Upper lobe of left lung (tissue), 6 donors: ENCODE data around the gene ZSWIM8. TPM values are rescaled to one million over a fixed set of nuclear protein-coding genes. Genes with fewer than 3 reads are reported as not detected.

ENCODE experiments used
- ATAC-seq, 2 donors: fragments of 200-7000 bp; cut with Tn5 transposase; one replicate each; pipeline ENCODE4 v1.9.1; 2022; ENCODE audit warnings: mild to moderate bottlenecking in 2 of 2, moderate library complexity in 2 of 2; ENCODE audit not compliant: low FRiP score in 2 of 2
- DNase-seq, 2 donors: peaks; one replicate each; pipeline ENCODE4 v3.0.0-alpha.2; 2019 to 2020
- H3K27ac ChIP-seq, 4 donors: fragments of 200-600 bp; sonication (generic); one replicate each; pipeline ENCODE4 v1.5.1; 2016 to 2019
- H3K27me3 ChIP-seq, 4 donors: fragments of 200-600 bp; sonication (generic); one replicate each; pipeline ENCODE4 v1.5.1; 2017 to 2019
- H3K36me3 ChIP-seq, 4 donors: fragments of 200-600 bp; sonication (generic); one replicate each; pipeline ENCODE4 v1.5.1; 2016 to 2019
- H3K4me1 ChIP-seq, 4 donors: fragments of 200-600 bp; sonication (generic); one replicate each; pipeline ENCODE4 v1.5.1; 2018 to 2019
- H3K4me3 ChIP-seq, 4 donors: fragments of 200-600 bp; sonication (generic); one replicate each; pipeline ENCODE4 v1.5.1; 2017 to 2019; ENCODE audit warnings: mild to moderate bottlenecking in 2 of 4, moderate library complexity in 1 of 4
- H3K9me3 ChIP-seq, 4 donors: fragments of 200-600 bp; sonication (generic); one replicate each; pipeline ENCODE4 v1.5.1; 2018 to 2019
- CTCF ChIP-seq, 6 experiments: fragments of 450-650 bp in 4 of 6; fragments of 200-600 bp in 2 of 6; sonication (generic) in 2 of 6; IDR thresholded peaks; one replicate each; pipeline ENCODE4 v1.5.1; 2016 to 2019; ENCODE audit warnings: antibody characterized with exemption in 6 of 6
- EP300 ChIP-seq, 4 donors: sonication (generic); formaldehyde crosslinking; IDR thresholded peaks; one replicate each; pipeline ENCODE4 v1.5.1; 2017; ENCODE audit warnings: antibody characterized with exemption in 4 of 4, control low read depth in 2 of 4
- POLR2A ChIP-seq, 4 donors: fragments of 450-650 bp; IDR thresholded peaks; one replicate each; pipeline ENCODE4 v1.5.1; 2016 to 2017; ENCODE audit warnings: antibody characterized with exemption in 4 of 4, mild to moderate bottlenecking in 2 of 4
- POLR2AphosphoS5 ChIP-seq, 2 donors: sonication (generic); formaldehyde crosslinking; IDR thresholded peaks; one replicate each; pipeline ENCODE4 v1.5.1; 2017; ENCODE audit warnings: antibody characterized with exemption in 2 of 2
- WGBS, 2 donors: methylation state at CpG; one replicate each; pipeline ENCODE4 v1.1.5; 2017 to 2018; 5-methylcytosine and 5-hydroxymethylcytosine counted together
- total RNA-seq, 6 donors: library from RNA; depleted of rRNA in 4 of 6; stranded (reverse); fragments of >200 nt in 4 of 6; gene quantifications; one replicate each; pipeline versions ENCODE4 v1.1.0 to v1.2.1, GENCODE V29; 2016 to 2021
- donor health status: DM: no; HTN: no; CAD: no; lungs with moderate emphysema.
- donor health status: DM: no; HTN: yes; CAD: no; lungs with severe emphysema.

Gene ZSWIM8
- total RNA-seq, 6 donors from 2014 or later, result 54.9 to 202 (median 109) TPM

GRCh38 chr10:73763343-73763742 lies 22.1 kb upstream of the ZSWIM8 start:
- ATAC-seq (no peak), DNase-seq (no peak)
- H3K9me3 ChIP-seq, result no peaks in the 10 kb centered on the region
- 41 to 76% methylated on average over 2 of the region's 2 CpGs for WGBS, 2 donors
- H3K36me3 ChIP-seq, result peaks cover 49 to 97% (median 87%) of the 10 kb centered on the region in 4 donors
- no peak overlapping the region for H3K27ac ChIP-seq
- peaks cover 3 to 16% (median 10%) of the 10 kb centered on the region in 4 donors for H3K4me1 ChIP-seq
- TF ChIP-seq CTCF (IDR thresholded peaks at IDR 0.05), result no peak
- no peak for TF ChIP-seq POLR2A (IDR thresholded peaks at IDR 0.05)
- no peak for TF ChIP-seq EP300 (IDR thresholded peaks at IDR 0.05)
- no peak for TF ChIP-seq POLR2AphosphoS5 (IDR thresholded peaks at IDR 0.05)
- no peaks in the 10 kb centered on the region for H3K27me3 ChIP-seq
- H3K4me3 ChIP-seq, result no peak overlapping the region

- no peak for DNase-seq
- H3K4me3 ChIP-seq, result no peak overlapping the region
- H3K9me3 ChIP-seq, result no peaks in the 10 kb centered on the region
- H3K27me3 ChIP-seq, result no peaks in the 10 kb centered on the region
- peaks cover 63 to 100% (median 97%) of the 10 kb centered on the region in 4 donors for H3K36me3 ChIP-seq
- TF ChIP-seq POLR2A (IDR thresholded peaks at IDR 0.05), result no peak
- TF ChIP-seq EP300 (IDR thresholded peaks at IDR 0.05), result no peak
- no peak for TF ChIP-seq POLR2AphosphoS5 (IDR thresholded peaks at IDR 0.05)
- no peak for TF ChIP-seq CTCF (IDR thresholded peaks at IDR 0.05)
- H3K4me1 ChIP-seq, result peaks cover 1 to 9% (median 3%) of the 10 kb centered on the region in 4 donors
- 91 to 92% methylated on average over 6 of the region's 6 CpGs for WGBS, 2 donors
- no peak overlapping the region for H3K27ac ChIP-seq
- no peak for ATAC-seq
These were observed 20.3 kb upstream of the ZSWIM8 start for GRCh38 chr10:73765066-73765465.

GRCh38 chr10:73768881-73769280 lies 16.5 kb upstream of the ZSWIM8 start:
- peaks cover 10 to 17% (median 12%) of the 10 kb centered on the region in 4 donors for H3K4me1 ChIP-seq
- ATAC-seq, result no peak
- H3K27me3 ChIP-seq, result no peaks in the 10 kb centered on the region
- no peaks in the 10 kb centered on the region for H3K9me3 ChIP-seq
- peaks cover 56 to 76% (median 71%) of the 10 kb centered on the region in 4 donors for H3K36me3 ChIP-seq
- no peak overlapping the region for H3K4me3 ChIP-seq
- 86 to 87% methylated on average over 11 of the region's 11 CpGs for WGBS, 2 donors
- no peak overlapping the region for H3K27ac ChIP-seq
- DNase-seq, result no peak
- no peak for TF ChIP-seq POLR2AphosphoS5 (IDR thresholded peaks at IDR 0.05)
- TF ChIP-seq CTCF (IDR thresholded peaks at IDR 0.05), result no peak
- no peak for TF ChIP-seq EP300 (IDR thresholded peaks at IDR 0.05)
- TF ChIP-seq POLR2A (IDR thresholded peaks at IDR 0.05), result no peak

- Histone ChIP-seq H3K4me1 (peaks cover 15 to 22% (median 18%) of the 10 kb centered on the region in 4 donors), H3K9me3 (no peaks in the 10 kb centered on the region), H3K36me3 (peaks cover 50 to 72% (median 67%) of the 10 kb centered on the region in 4 donors), H3K4me3 (no peak overlapping the region), H3K27ac (no peak overlapping the region), H3K27me3 (no peaks in the 10 kb centered on the region)
- TF ChIP-seq POLR2AphosphoS5 (IDR thresholded peaks at IDR 0.05) (no peak), EP300 (IDR thresholded peaks at IDR 0.05) (no peak), CTCF (IDR thresholded peaks at IDR 0.05) (no peak), POLR2A (IDR thresholded peaks at IDR 0.05) (no peak)
- no peak for DNase-seq
- ATAC-seq, result no peak
- 98% methylated on average over 4 to 5 of the region's 5 CpGs for WGBS, 2 donors
These were observed 16.0 kb upstream of the ZSWIM8 start for GRCh38 chr10:73769396-73769795.

- no peaks in the 10 kb centered on the region for H3K27me3 ChIP-seq
- ATAC-seq, result peak in 1 of 2 donors; percentile 16
- 8 to 20% methylated on average over 15 to 17 of the region's 17 CpGs for WGBS, 2 donors
- peak overlapping the region; percentile 96 to 99 (median 98) for H3K27ac ChIP-seq
- peak; percentile 89 to 98 for DNase-seq
- no peaks in the 10 kb centered on the region for H3K9me3 ChIP-seq
- peaks cover 35 to 70% (median 48%) of the 10 kb centered on the region in 4 donors for H3K36me3 ChIP-seq
- H3K4me1 ChIP-seq, result peaks cover 28 to 34% (median 31%) of the 10 kb centered on the region in 4 donors
- peak in 1 of 6 experiments; percentile 14 for TF ChIP-seq CTCF (IDR thresholded peaks at IDR 0.05)
- TF ChIP-seq EP300 (IDR thresholded peaks at IDR 0.05), result no peak
- H3K4me3 ChIP-seq, result peak overlapping the region; percentile 45 to 95 (median 81)
These were observed 13.6 kb upstream of the ZSWIM8 start for GRCh38 chr10:73771722-73772280.
